SU-DHL-6 (cell line): ENCODE data around the gene GALNT9.

ENCODE experiments used
- CTCF ChIP-seq: fragments of 200-600 bp; sonication (generic); IDR thresholded peaks from one replicate; pipeline ENCODE4 v1.5.1; 2017; ENCODE audit warnings: antibody characterized with exemption, mild to moderate bottlenecking, low read length, moderate library complexity; ENCODE audit not compliant: insufficient read depth, poor library complexity, severe bottlenecking
- EZH2phosphoT487 ChIP-seq: fragments of 200-600 bp; sonication (generic), shearing (Covaris generic); conservative IDR thresholded peaks from 2 replicates; pipeline ENCODE4 v1.6.1; 2018; ENCODE audit warnings: mild to moderate bottlenecking, antibody characterized with exemption, low read length, moderate library complexity, mixed read lengths

- no peak for TF ChIP-seq CTCF
- no peak for TF ChIP-seq EZH2phosphoT487
Observed at GRCh38 chr12:132281038-132281437, 48.4 kb downstream of the GALNT9 start.
